H1 (cell line): Measurements from ENCODE around the gene GPR39. TPM values are rescaled to one million over a fixed set of nuclear protein-coding genes. Genes with fewer than 3 reads are reported as not detected.

ENCODE experiments used
- BCL11A ChIP-seq, 2 experiments: IDR thresholded peaks; one replicate each; pipeline ENCODE4 v1.6.1; 2011; ENCODE audit warnings: low read depth in 2 of 2, low read length in 2 of 2, mild to moderate bottlenecking in 2 of 2
- EZH2 ChIP-seq: fragments of 200-600 bp; sonication (generic); IDR thresholded peaks from 2 replicates; pipeline ENCODE4 v1.7.1; 2012; ENCODE audit warnings: low read depth, mild to moderate bottlenecking, moderate library complexity, low read length, inconsistent platforms; ENCODE audit not compliant: severe bottlenecking
- polyA plus RNA-seq, 7 experiments: library from polyadenylated mRNA; depleted of rRNA in 3 of 7; stranded (reverse) in 5 of 7; unstranded in 2 of 7; fragments of >200 nt in 5 of 7; fragments of 200-250 nt in 2 of 7; gene quantifications; 1 replicate in 5 of 7; 2 replicates in 1 of 7; 4 replicates in 1 of 7; pipeline versions ENCODE4 v1.2.1 to v1.2.3, GENCODE V29; 2011 to 2013; ENCODE audit warnings: missing spikeins in 2 of 7, mixed read lengths in 2 of 7
- total RNA-seq: library from RNA; stranded (reverse); fragmentation: NEBNext Ultra II Directional; extraction: Animal tissue kit (Norgen Biotek cat#: 25700); gene quantifications from 2 replicates; pipeline ENCODE4 v1.2.1, GENCODE V29; 2021
- TF ChIP-seq, protein P1 (sequence below): IDR thresholded peaks from 2 replicates; pipeline ENCODE4 v1.6.1; 2012; ENCODE audit warnings: inconsistent platforms
- TF ChIP-seq, protein P2 (sequence below): fragments of 300-600 bp; sonication (generic); IDR thresholded peaks from 2 replicates; pipeline ENCODE4 v1.7.1; 2012; ENCODE audit warnings: low read length, moderate library complexity, mild to moderate bottlenecking, inconsistent platforms; ENCODE audit not compliant: insufficient replicate concordance

The GPR39 gene
- total and polyA plus RNA-seq, 2 of the 8 experiments (the other 6 are each of a cell fraction or from before 2014, with no cell fraction given), result 0.63 to 2.7 TPM

DNA sequence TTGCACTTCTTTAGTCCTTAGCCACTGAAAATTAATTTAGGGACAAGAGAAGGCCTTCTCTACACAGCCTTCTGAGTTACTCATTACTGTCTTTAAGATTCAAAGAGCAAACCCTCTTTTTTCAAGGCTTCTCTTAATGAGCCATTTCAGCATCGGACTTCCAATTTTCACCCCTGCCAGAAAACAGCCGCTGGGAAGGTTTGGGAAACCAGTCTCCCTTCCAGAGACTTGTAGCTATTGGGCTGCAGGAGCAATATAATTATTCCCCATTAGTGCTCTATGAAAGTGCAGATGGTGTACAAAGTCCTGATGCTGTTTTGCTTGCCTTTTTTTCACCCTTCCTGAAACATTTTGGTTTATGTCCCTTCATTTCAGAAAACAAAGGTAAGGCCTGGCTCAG lies 79.3 kb downstream of the GPR39 start (continued):
- TF ChIP-seq, protein P1, sequence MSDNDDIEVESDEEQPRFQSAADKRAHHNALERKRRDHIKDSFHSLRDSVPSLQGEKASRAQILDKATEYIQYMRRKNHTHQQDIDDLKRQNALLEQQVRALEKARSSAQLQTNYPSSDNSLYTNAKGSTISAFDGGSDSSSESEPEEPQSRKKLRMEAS, result no peak
- TF ChIP-seq, protein P2, sequence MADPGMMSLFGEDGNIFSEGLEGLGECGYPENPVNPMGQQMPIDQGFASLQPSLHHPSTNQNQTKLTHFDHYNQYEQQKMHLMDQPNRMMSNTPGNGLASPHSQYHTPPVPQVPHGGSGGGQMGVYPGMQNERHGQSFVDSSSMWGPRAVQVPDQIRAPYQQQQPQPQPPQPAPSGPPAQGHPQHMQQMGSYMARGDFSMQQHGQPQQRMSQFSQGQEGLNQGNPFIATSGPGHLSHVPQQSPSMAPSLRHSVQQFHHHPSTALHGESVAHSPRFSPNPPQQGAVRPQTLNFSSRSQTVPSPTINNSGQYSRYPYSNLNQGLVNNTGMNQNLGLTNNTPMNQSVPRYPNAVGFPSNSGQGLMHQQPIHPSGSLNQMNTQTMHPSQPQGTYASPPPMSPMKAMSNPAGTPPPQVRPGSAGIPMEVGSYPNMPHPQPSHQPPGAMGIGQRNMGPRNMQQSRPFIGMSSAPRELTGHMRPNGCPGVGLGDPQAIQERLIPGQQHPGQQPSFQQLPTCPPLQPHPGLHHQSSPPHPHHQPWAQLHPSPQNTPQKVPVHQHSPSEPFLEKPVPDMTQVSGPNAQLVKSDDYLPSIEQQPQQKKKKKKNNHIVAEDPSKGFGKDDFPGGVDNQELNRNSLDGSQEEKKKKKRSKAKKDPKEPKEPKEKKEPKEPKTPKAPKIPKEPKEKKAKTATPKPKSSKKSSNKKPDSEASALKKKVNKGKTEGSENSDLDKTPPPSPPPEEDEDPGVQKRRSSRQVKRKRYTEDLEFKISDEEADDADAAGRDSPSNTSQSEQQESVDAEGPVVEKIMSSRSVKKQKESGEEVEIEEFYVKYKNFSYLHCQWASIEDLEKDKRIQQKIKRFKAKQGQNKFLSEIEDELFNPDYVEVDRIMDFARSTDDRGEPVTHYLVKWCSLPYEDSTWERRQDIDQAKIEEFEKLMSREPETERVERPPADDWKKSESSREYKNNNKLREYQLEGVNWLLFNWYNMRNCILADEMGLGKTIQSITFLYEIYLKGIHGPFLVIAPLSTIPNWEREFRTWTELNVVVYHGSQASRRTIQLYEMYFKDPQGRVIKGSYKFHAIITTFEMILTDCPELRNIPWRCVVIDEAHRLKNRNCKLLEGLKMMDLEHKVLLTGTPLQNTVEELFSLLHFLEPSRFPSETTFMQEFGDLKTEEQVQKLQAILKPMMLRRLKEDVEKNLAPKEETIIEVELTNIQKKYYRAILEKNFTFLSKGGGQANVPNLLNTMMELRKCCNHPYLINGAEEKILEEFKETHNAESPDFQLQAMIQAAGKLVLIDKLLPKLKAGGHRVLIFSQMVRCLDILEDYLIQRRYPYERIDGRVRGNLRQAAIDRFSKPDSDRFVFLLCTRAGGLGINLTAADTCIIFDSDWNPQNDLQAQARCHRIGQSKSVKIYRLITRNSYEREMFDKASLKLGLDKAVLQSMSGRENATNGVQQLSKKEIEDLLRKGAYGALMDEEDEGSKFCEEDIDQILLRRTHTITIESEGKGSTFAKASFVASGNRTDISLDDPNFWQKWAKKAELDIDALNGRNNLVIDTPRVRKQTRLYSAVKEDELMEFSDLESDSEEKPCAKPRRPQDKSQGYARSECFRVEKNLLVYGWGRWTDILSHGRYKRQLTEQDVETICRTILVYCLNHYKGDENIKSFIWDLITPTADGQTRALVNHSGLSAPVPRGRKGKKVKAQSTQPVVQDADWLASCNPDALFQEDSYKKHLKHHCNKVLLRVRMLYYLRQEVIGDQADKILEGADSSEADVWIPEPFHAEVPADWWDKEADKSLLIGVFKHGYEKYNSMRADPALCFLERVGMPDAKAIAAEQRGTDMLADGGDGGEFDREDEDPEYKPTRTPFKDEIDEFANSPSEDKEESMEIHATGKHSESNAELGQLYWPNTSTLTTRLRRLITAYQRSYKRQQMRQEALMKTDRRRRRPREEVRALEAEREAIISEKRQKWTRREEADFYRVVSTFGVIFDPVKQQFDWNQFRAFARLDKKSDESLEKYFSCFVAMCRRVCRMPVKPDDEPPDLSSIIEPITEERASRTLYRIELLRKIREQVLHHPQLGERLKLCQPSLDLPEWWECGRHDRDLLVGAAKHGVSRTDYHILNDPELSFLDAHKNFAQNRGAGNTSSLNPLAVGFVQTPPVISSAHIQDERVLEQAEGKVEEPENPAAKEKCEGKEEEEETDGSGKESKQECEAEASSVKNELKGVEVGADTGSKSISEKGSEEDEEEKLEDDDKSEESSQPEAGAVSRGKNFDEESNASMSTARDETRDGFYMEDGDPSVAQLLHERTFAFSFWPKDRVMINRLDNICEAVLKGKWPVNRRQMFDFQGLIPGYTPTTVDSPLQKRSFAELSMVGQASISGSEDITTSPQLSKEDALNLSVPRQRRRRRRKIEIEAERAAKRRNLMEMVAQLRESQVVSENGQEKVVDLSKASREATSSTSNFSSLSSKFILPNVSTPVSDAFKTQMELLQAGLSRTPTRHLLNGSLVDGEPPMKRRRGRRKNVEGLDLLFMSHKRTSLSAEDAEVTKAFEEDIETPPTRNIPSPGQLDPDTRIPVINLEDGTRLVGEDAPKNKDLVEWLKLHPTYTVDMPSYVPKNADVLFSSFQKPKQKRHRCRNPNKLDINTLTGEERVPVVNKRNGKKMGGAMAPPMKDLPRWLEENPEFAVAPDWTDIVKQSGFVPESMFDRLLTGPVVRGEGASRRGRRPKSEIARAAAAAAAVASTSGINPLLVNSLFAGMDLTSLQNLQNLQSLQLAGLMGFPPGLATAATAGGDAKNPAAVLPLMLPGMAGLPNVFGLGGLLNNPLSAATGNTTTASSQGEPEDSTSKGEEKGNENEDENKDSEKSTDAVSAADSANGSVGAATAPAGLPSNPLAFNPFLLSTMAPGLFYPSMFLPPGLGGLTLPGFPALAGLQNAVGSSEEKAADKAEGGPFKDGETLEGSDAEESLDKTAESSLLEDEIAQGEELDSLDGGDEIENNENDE, result no peak
- TF ChIP-seq EZH2 (no peak), BCL11A (IDR thresholded peaks at IDR 0.05; ENCODE audit: low read depth in 2 of 2, low read length in 2 of 2) (no peak)
